GM13977 (cell line): ENCODE results near the gene CDH4.

Experiments
- DNase-seq: peaks from one replicate; pipeline ENCODE4 v3.0.0; 2012; ENCODE audit warnings: low spot score
- CTCF ChIP-seq: IDR thresholded peaks from 2 replicates; pipeline ENCODE4 v1.5.1; 2012; ENCODE audit warnings: mild to moderate bottlenecking, control low read depth; ENCODE audit not compliant: insufficient read depth; ENCODE audit errors: extremely low read depth, missing control alignments
- in situ Hi-C: fragments of 300-500 bp; cut with MboI; formaldehyde crosslinking; loops from one replicate; pipeline ENCODE4 v1.12.0; 2022; ENCODE audit warnings: low sequenced_read_pairs, low pct_unique_long_range_greater_than_20kb, mixed read lengths, inconsistent platforms; ENCODE audit not compliant: unreplicated experiment

CDH4 gene

GRCh38 chr20:61361501-61361900 lies 109.4 kb downstream of the CDH4 start:
- TF ChIP-seq CTCF = no peak
- DNase-seq = no peak
- in situ Hi-C loops = no loop called here

- TF ChIP-seq CTCF = no peak
- in situ Hi-C loops = no loop called here
- no peak for DNase-seq
Measured at GRCh38 chr20:61364147-61364546, 112.1 kb downstream of the CDH4 start.

- DNase-seq = no peak
- TF ChIP-seq CTCF = no peak
- in situ Hi-C loops = no loop called here
Measured at GRCh38 chr20:61366914-61367313, 114.9 kb downstream of the CDH4 start.

GRCh38 chr20:61369731-61370520 lies 117.9 kb downstream of the CDH4 start:
- TF ChIP-seq CTCF = no peak
- no peak for DNase-seq
- in situ Hi-C loops = no loop called here

GRCh38 chr20:61370841-61371303 lies 118.8 kb downstream of the CDH4 start:
- no peak for DNase-seq
- TF ChIP-seq CTCF = no peak
- in situ Hi-C loops = no loop called here

- in situ Hi-C loops = no loop called here
- no peak for TF ChIP-seq CTCF
- no peak for DNase-seq
Measured at GRCh38 chr20:61371501-61372136, 119.6 kb downstream of the CDH4 start.
